WTC11 (cell line): ENCODE data around the gene WNT7A. TPM values are rescaled to one million over a fixed set of nuclear protein-coding genes. Genes with fewer than 3 reads are reported as not detected.

Experiments used
- ATAC-seq: fragments of 200-7000 bp; cut with Tn5 transposase; 2 replicates; pipeline ENCODE4 v1.10.0; 2021; ENCODE audit warnings: mild to moderate bottlenecking, moderate library complexity
- CTCF ChIA-PET: fragments of 300-600 bp; sonication (Branson Sonifier 250); formaldehyde crosslinking; loops from one replicate; lab custom pipeline; 2021; ENCODE audit warnings: antibody characterized with exemption; lab: Charles Lee
- POLR2A ChIA-PET: fragments of 350-600 bp; sonication (Branson Sonifier 250); formaldehyde crosslinking; loops from one replicate; lab custom pipeline; 2021; ENCODE audit warnings: antibody characterized with exemption; lab: Charles Lee
- DNase-seq: peaks from one replicate; pipeline ENCODE4 v3.0.0; 2021; ENCODE audit warnings: low spot score
- H3K27ac Mint-ChIP-seq: 2 replicates; pipeline ENCODE4 v1.8.0; 2021; ENCODE audit warnings: mixed read lengths
- H3K27me3 Mint-ChIP-seq: 2 replicates; pipeline ENCODE4 v1.8.0; 2021; ENCODE audit warnings: low read depth, mild to moderate bottlenecking, moderate library complexity, mixed read lengths
- H3K36me3 Mint-ChIP-seq: 2 replicates; pipeline ENCODE4 v1.8.0; 2021; ENCODE audit warnings: mixed read lengths
- H3K4me1 Mint-ChIP-seq: 2 replicates; pipeline ENCODE4 v1.8.0; 2022; ENCODE audit warnings: mixed read lengths
- H3K4me3 Mint-ChIP-seq: 2 replicates; pipeline ENCODE4 v1.8.0; 2021; ENCODE audit warnings: mild to moderate bottlenecking, moderate library complexity, mixed read lengths
- H3K9me3 Mint-ChIP-seq: 2 replicates; pipeline ENCODE4 v1.8.0; 2021; ENCODE audit warnings: mixed read lengths
- ETV6 ChIP-seq: sonication (generic); formaldehyde crosslinking; IDR thresholded peaks from 2 replicates; pipeline ENCODE4 v1.8.1; 2022; ENCODE audit warnings: mild to moderate bottlenecking, missing genetic modification reagents
- FOXK1 ChIP-seq: sonication (generic); formaldehyde crosslinking; IDR thresholded peaks from 2 replicates; pipeline ENCODE4 v1.8.0; 2022; ENCODE audit warnings: mild to moderate bottlenecking, moderate library complexity, missing genetic modification reagents
- SMAD3 ChIP-seq: sonication (generic); formaldehyde crosslinking; IDR thresholded peaks from 2 replicates; pipeline ENCODE4 v1.8.0; 2022; ENCODE audit warnings: missing genetic modification reagents, mild to moderate bottlenecking, borderline replicate concordance
- SOX15 ChIP-seq: fragments of 250-450 bp; sonication (Bioruptor Pico); IDR thresholded peaks from 2 replicates; pipeline ENCODE4 v1.9.0; 2021; ENCODE audit warnings: mild to moderate bottlenecking
- TEAD4 ChIP-seq: sonication (generic); formaldehyde crosslinking; IDR thresholded peaks from 2 replicates; pipeline ENCODE4 v1.8.0; 2022; ENCODE audit warnings: mild to moderate bottlenecking, missing genetic modification reagents
- ZNF263 ChIP-seq: sonication (generic); formaldehyde crosslinking; IDR thresholded peaks from 2 replicates; pipeline ENCODE4 v1.8.1; 2022; ENCODE audit warnings: low read depth, mild to moderate bottlenecking, moderate library complexity, missing genetic modification reagents
- ZNF396 ChIP-seq: fragments of 250-450 bp; sonication (Bioruptor Pico); IDR thresholded peaks from 2 replicates; pipeline ENCODE4 v1.8.0; 2021; ENCODE audit warnings: mild to moderate bottlenecking, moderate library complexity, borderline replicate concordance
- total RNA-seq: library from RNA; stranded (reverse); gene quantifications from 3 replicates; pipeline ENCODE4 v1.2.3, GENCODE V29; 2021
- TF ChIP-seq, protein P1 (sequence below): sonication (generic); formaldehyde crosslinking; IDR thresholded peaks from 2 replicates; pipeline ENCODE4 v1.8.1; 2023; ENCODE audit warnings: mild to moderate bottlenecking, missing genetic modification reagents
- TF ChIP-seq, protein P2 (sequence below): sonication (generic); formaldehyde crosslinking; IDR thresholded peaks from 2 replicates; pipeline ENCODE4 v1.8.0; 2022; ENCODE audit warnings: mild to moderate bottlenecking, missing genetic modification reagents
- TF ChIP-seq, protein P3 (sequence below): sonication (generic); formaldehyde crosslinking; IDR thresholded peaks from 2 replicates; pipeline ENCODE4 v1.8.1; 2023; ENCODE audit warnings: mild to moderate bottlenecking, missing genetic modification reagents
- TF ChIP-seq, protein P4 (sequence below): fragments of 250-450 bp; sonication (Bioruptor Pico); IDR thresholded peaks from 2 replicates; pipeline ENCODE4 v1.9.0; 2021; ENCODE audit warnings: moderate library complexity, mild to moderate bottlenecking, inconsistent platforms, borderline replicate concordance
- TF ChIP-seq, protein P5 (sequence below): sonication (generic); formaldehyde crosslinking; IDR thresholded peaks from 2 replicates; pipeline ENCODE4 v1.8.1; 2022; ENCODE audit warnings: low read depth, missing genetic modification reagents, borderline replicate concordance
- TF ChIP-seq, protein P6 (sequence below): fragments of 250-450 bp; sonication (Bioruptor Pico); IDR thresholded peaks from 2 replicates; pipeline ENCODE4 v1.9.0; 2021; ENCODE audit warnings: mild to moderate bottlenecking, borderline replicate concordance

Gene WNT7A
- total RNA-seq, 1 experiment from 2014 or later: 0.04 TPM

DNA sequence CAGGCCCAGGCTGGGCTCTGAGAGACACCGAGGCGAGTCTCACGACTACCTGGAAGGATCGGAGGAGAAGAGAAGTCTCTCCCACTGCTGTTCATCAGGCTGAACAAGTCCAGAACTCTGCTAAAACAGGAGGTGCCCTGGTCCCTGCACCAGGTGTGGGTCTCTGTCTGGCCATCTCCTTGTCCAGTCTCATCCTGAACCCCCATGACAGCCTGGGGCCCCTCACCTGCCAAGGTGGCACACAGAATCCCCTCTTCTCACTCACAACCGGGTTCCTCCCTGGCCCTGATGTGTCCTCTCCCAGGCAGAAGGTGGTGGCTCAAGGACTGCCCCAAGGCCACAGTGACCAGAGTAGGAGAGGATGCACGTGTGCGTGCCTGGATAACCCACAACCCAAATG is 34.1 kb downstream of the WNT7A start (continued):
- TF ChIP-seq, protein P1, sequence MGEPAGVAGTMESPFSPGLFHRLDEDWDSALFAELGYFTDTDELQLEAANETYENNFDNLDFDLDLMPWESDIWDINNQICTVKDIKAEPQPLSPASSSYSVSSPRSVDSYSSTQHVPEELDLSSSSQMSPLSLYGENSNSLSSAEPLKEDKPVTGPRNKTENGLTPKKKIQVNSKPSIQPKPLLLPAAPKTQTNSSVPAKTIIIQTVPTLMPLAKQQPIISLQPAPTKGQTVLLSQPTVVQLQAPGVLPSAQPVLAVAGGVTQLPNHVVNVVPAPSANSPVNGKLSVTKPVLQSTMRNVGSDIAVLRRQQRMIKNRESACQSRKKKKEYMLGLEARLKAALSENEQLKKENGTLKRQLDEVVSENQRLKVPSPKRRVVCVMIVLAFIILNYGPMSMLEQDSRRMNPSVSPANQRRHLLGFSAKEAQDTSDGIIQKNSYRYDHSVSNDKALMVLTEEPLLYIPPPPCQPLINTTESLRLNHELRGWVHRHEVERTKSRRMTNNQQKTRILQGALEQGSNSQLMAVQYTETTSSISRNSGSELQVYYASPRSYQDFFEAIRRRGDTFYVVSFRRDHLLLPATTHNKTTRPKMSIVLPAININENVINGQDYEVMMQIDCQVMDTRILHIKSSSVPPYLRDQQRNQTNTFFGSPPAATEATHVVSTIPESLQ (CRISPR knock-in tag): no peak
- TF ChIP-seq SMAD3: no peak
- TF ChIP-seq, protein P2, sequence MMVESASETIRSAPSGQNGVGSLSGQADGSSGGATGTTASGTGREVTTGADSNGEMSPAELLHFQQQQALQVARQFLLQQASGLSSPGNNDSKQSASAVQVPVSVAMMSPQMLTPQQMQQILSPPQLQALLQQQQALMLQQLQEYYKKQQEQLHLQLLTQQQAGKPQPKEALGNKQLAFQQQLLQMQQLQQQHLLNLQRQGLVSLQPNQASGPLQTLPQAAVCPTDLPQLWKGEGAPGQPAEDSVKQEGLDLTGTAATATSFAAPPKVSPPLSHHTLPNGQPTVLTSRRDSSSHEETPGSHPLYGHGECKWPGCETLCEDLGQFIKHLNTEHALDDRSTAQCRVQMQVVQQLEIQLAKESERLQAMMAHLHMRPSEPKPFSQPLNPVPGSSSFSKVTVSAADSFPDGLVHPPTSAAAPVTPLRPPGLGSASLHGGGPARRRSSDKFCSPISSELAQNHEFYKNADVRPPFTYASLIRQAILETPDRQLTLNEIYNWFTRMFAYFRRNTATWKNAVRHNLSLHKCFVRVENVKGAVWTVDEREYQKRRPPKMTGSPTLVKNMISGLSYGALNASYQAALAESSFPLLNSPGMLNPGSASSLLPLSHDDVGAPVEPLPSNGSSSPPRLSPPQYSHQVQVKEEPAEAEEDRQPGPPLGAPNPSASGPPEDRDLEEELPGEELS (CRISPR knock-in tag): no peak

DNA sequence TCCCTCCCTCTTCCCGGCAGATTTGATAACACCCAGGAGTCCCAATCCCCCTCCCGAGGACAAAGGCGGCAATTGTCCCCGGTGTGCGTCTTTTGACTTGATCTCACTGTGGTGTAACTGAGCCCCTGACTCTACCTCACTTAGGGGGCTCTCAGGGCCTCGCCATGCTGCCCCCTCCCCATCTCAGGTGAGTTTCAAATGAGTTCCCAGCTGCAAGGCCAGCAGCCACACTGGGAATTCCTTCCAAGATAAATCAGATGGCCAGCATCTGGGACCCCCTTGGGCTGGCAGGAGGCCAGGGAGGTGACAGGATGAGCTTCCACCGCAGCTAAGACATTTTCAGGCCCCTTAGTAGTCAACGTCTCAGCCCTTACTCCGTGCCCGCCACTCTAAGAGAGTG is 35.0 kb downstream of the WNT7A start:
- no peak for ATAC-seq
- H3K4me1 Mint-ChIP-seq: peaks cover 8% of the 10 kb centered on the region
- ChIA-PET CTCF (no interaction called here), POLR2A (no interaction called here)
- no peak overlapping the region for H3K27ac Mint-ChIP-seq
- no peaks in the 10 kb centered on the region for H3K9me3 Mint-ChIP-seq
- no peaks in the 10 kb centered on the region; the same call in 1 of the 2 replicates for H3K27me3 Mint-ChIP-seq
- H3K4me3 Mint-ChIP-seq: no peak overlapping the region
- no peak for DNase-seq
- TF ChIP-seq, protein P3, sequence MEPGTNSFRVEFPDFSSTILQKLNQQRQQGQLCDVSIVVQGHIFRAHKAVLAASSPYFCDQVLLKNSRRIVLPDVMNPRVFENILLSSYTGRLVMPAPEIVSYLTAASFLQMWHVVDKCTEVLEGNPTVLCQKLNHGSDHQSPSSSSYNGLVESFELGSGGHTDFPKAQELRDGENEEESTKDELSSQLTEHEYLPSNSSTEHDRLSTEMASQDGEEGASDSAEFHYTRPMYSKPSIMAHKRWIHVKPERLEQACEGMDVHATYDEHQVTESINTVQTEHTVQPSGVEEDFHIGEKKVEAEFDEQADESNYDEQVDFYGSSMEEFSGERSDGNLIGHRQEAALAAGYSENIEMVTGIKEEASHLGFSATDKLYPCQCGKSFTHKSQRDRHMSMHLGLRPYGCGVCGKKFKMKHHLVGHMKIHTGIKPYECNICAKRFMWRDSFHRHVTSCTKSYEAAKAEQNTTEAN (CRISPR knock-in tag): no peak
- TF ChIP-seq ZNF396 (CRISPR knock-in tag) (no peak), FOXK1 (CRISPR knock-in tag) (no peak), SOX15 (CRISPR knock-in tag) (no peak), TEAD4 (no peak)
- TF ChIP-seq, protein P4, sequence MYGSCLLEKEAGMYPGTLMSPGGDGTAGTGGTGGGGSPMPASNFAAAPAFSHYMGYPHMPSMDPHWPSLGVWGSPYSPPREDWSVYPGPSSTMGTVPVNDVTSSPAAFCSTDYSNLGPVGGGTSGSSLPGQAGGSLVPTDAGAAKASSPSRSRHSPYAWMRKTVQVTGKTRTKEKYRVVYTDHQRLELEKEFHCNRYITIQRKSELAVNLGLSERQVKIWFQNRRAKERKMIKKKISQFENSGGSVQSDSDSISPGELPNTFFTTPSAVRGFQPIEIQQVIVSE (CRISPR knock-in tag): no peak
- TF ChIP-seq, protein P2 (CRISPR knock-in tag): no peak
- no peaks in the 10 kb centered on the region for H3K36me3 Mint-ChIP-seq

DNA sequence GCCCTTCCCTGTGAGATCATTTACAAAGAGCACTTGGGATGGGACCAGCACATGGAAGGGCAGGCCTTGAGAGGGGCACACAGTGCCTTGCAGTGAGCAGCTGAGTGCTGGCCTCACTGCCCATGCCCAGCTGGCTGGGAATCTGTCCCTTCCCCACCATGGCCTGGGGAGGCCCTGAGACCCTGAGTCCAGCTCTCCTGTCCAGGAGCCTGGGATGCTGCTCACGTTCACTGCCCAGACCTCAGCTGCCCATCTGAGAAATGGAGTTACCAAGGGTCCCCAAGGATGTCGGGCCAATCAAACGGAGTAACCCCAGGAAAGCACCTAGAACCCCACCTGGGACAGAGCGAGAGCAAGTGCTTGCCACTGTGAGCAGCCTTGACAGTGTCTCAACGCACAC is 35.6 kb downstream of the WNT7A start:
- H3K4me1 Mint-ChIP-seq: peaks cover 8% of the 10 kb centered on the region
- DNase-seq: no peak
- ATAC-seq: no peak
- no peaks in the 10 kb centered on the region for H3K9me3 Mint-ChIP-seq
- no peak overlapping the region for H3K27ac Mint-ChIP-seq
- H3K4me3 Mint-ChIP-seq: no peak overlapping the region
- no peaks in the 10 kb centered on the region for H3K36me3 Mint-ChIP-seq
- POLR2A ChIA-PET: no interaction called here
- no peaks in the 10 kb centered on the region; the same call in 1 of the 2 replicates for H3K27me3 Mint-ChIP-seq
- CTCF ChIA-PET: interaction anchor here (0.5 to 0.7 kb wide), 2 partner anchors 187 to 699 kb away, joined by 4 read pairs; no protein-coding TSS in a partner anchor
- TF ChIP-seq ETV6 (CRISPR knock-in tag): no peak
- TF ChIP-seq, protein P1 (CRISPR knock-in tag): no peak
- TF ChIP-seq, protein P5, sequence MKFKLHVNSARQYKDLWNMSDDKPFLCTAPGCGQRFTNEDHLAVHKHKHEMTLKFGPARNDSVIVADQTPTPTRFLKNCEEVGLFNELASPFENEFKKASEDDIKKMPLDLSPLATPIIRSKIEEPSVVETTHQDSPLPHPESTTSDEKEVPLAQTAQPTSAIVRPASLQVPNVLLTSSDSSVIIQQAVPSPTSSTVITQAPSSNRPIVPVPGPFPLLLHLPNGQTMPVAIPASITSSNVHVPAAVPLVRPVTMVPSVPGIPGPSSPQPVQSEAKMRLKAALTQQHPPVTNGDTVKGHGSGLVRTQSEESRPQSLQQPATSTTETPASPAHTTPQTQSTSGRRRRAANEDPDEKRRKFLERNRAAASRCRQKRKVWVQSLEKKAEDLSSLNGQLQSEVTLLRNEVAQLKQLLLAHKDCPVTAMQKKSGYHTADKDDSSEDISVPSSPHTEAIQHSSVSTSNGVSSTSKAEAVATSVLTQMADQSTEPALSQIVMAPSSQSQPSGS: no peak
- no peak for TF ChIP-seq ZNF263
- TF ChIP-seq, protein P6, sequence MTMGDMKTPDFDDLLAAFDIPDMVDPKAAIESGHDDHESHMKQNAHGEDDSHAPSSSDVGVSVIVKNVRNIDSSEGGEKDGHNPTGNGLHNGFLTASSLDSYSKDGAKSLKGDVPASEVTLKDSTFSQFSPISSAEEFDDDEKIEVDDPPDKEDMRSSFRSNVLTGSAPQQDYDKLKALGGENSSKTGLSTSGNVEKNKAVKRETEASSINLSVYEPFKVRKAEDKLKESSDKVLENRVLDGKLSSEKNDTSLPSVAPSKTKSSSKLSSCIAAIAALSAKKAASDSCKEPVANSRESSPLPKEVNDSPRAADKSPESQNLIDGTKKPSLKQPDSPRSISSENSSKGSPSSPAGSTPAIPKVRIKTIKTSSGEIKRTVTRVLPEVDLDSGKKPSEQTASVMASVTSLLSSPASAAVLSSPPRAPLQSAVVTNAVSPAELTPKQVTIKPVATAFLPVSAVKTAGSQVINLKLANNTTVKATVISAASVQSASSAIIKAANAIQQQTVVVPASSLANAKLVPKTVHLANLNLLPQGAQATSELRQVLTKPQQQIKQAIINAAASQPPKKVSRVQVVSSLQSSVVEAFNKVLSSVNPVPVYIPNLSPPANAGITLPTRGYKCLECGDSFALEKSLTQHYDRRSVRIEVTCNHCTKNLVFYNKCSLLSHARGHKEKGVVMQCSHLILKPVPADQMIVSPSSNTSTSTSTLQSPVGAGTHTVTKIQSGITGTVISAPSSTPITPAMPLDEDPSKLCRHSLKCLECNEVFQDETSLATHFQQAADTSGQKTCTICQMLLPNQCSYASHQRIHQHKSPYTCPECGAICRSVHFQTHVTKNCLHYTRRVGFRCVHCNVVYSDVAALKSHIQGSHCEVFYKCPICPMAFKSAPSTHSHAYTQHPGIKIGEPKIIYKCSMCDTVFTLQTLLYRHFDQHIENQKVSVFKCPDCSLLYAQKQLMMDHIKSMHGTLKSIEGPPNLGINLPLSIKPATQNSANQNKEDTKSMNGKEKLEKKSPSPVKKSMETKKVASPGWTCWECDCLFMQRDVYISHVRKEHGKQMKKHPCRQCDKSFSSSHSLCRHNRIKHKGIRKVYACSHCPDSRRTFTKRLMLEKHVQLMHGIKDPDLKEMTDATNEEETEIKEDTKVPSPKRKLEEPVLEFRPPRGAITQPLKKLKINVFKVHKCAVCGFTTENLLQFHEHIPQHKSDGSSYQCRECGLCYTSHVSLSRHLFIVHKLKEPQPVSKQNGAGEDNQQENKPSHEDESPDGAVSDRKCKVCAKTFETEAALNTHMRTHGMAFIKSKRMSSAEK (CRISPR knock-in tag): no peak
